ENCODE data around the gene APLNR. TPM values are rescaled to one million over a fixed set of nuclear protein-coding genes. Genes with fewer than 3 reads are reported as not detected.

Gene APLNR
- total and polyA plus RNA-seq, 2 donors (not counting 1 experiment from before 2014, with no cell fraction given) = not detected

DNA sequence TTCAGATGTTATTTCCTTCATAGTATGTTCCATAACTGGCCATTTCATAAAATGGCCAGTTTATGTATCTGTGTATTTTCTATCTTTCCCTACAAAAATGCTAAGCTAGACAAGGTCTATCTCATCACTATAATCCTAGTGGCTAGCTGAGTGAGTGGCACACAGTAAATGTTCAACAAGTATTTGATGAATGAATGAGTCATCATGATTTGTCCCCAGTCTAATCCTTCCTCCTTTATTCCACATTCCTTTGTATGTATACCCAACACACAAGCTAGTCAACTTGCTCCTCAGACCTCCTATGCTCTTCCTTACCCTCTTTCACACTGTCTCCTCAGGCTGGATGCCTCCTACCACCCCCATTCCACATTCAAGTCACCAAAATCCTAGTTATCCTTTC, 12.5 kb downstream of the APLNR start:
- no peak for DNase-seq
- no peak for TF ChIP-seq EZH2 (IDR thresholded peaks at IDR 0.05; ENCODE audit: borderline replicate concordance, insufficient read depth, low read depth, low read length, poor library complexity, severe bottlenecking)
- no peak for TF ChIP-seq CTCF (IDR thresholded peaks at IDR 0.05)
- Mint-ChIP-seq H3K27ac (no peak overlapping the region), H3K4me3 (no peak overlapping the region), H3K4me1 (no peaks in the 10 kb centered on the region), H3K27me3 (peaks cover 4% of the 10 kb centered on the region), H3K9me3 (ENCODE audit: insufficient read depth) (no peaks in the 10 kb centered on the region)
- H3K27ac ChIP-seq (ENCODE audit: low read length in 2 of 2) = no peak overlapping the region
- POLR2A ChIA-PET = no interaction called here
- no peaks in the 10 kb centered on the region for H3K9me3 ChIP-seq (ENCODE audit: control extremely low read depth in 1 of 3, control insufficient read depth in 2 of 3, insufficient read depth in 1 of 3, low read length in 2 of 3)
- H3K27me3 ChIP-seq (replicated peaks in 1 of 4; ENCODE audit: control extremely low read depth in 1 of 4, control insufficient read depth in 3 of 4, insufficient read depth in 4 of 4, low read length in 3 of 4) = peaks cover 0 to 5% (median 0%) of the 10 kb centered on the region in 4 experiments
- no peaks in the 10 kb centered on the region for H4K20me1 ChIP-seq (ENCODE audit: control insufficient read depth, insufficient read depth, low read length, poor library complexity, severe bottlenecking)
- no peaks in the 10 kb centered on the region for H3K79me2 ChIP-seq (ENCODE audit: control insufficient read depth, insufficient read depth, low read length)
- no peak overlapping the region for H3K9ac ChIP-seq (ENCODE audit: low read length)
- H3K4me3 ChIP-seq (ENCODE audit: control extremely low read depth in 1 of 5, extremely low read depth in 1 of 5, insufficient read depth in 1 of 5, low read depth in 2 of 5, low read length in 4 of 5) = no peak overlapping the region
- H3K4me2 ChIP-seq (replicated peaks; ENCODE audit: low read depth, low read length, poor library complexity, severe bottlenecking) = no peak overlapping the region
- no peak for ATAC-seq (ENCODE audit: low read depth)
- no peaks in the 10 kb centered on the region for H3K36me3 ChIP-seq (replicated peaks in 1 of 2; ENCODE audit: control extremely low read depth in 1 of 2, control insufficient read depth in 1 of 2, extremely low read depth in 1 of 2, insufficient read depth in 2 of 2, low read length in 1 of 2)
- H2AFZ ChIP-seq (ENCODE audit: insufficient read depth, low read depth, low read length, poor library complexity, severe bottlenecking) = no peak overlapping the region
- CTCF ChIA-PET = no interaction called here
- H3K4me1 ChIP-seq (ENCODE audit: control insufficient read depth in 2 of 2, insufficient read depth in 2 of 2, low read length in 2 of 2) = no peaks in the 10 kb centered on the region
- intact Hi-C loops (cut with micrococcal nuclease) = no loop called here

GRCh38 chr11:57224128-57224527, 12.9 kb downstream of the APLNR start:
- Histone ChIP-seq H3K4me2 (replicated peaks; ENCODE audit: low read depth, low read length, poor library complexity, severe bottlenecking) (no peak overlapping the region), H3K4me1 (ENCODE audit: control insufficient read depth in 2 of 2, insufficient read depth in 2 of 2, low read length in 2 of 2) (no peaks in the 10 kb centered on the region), H4K20me1 (ENCODE audit: control insufficient read depth, insufficient read depth, low read length, poor library complexity, severe bottlenecking) (no peaks in the 10 kb centered on the region), H3K27ac (ENCODE audit: low read length in 2 of 2) (no peak overlapping the region), H3K4me3 (ENCODE audit: control extremely low read depth in 1 of 5, extremely low read depth in 1 of 5, insufficient read depth in 1 of 5, low read depth in 2 of 5, low read length in 4 of 5) (no peak overlapping the region), H3K27me3 (replicated peaks in 1 of 4; ENCODE audit: control extremely low read depth in 1 of 4, control insufficient read depth in 3 of 4, insufficient read depth in 4 of 4, low read length in 3 of 4) (peaks cover 0 to 5% (median 0%) of the 10 kb centered on the region in 4 experiments), H3K79me2 (ENCODE audit: control insufficient read depth, insufficient read depth, low read length) (no peaks in the 10 kb centered on the region), H3K9me3 (ENCODE audit: control extremely low read depth in 1 of 3, control insufficient read depth in 2 of 3, insufficient read depth in 1 of 3, low read length in 2 of 3) (no peaks in the 10 kb centered on the region), H2AFZ (ENCODE audit: insufficient read depth, low read depth, low read length, poor library complexity, severe bottlenecking) (no peak overlapping the region), H3K36me3 (replicated peaks in 1 of 2; ENCODE audit: control extremely low read depth in 1 of 2, control insufficient read depth in 1 of 2, extremely low read depth in 1 of 2, insufficient read depth in 2 of 2, low read length in 1 of 2) (no peaks in the 10 kb centered on the region), H3K9ac (ENCODE audit: low read length) (no peak overlapping the region)
- Mint-ChIP-seq H3K27ac (no peak overlapping the region), H3K27me3 (peaks cover 4% of the 10 kb centered on the region), H3K4me3 (no peak overlapping the region), H3K9me3 (ENCODE audit: insufficient read depth) (no peaks in the 10 kb centered on the region), H3K4me1 (no peaks in the 10 kb centered on the region)
- POLR2A ChIA-PET = no interaction called here
- CTCF ChIA-PET = no interaction called here
- WGBS (ENCODE audit: insufficient coverage) = 100% methylated on average over 1 of the region's 2 CpGs
- TF ChIP-seq CTCF (IDR thresholded peaks at IDR 0.05) = no peak
- TF ChIP-seq EZH2 (IDR thresholded peaks at IDR 0.05; ENCODE audit: borderline replicate concordance, insufficient read depth, low read depth, low read length, poor library complexity, severe bottlenecking) = no peak
- DNase-seq = no peak
- no peak for ATAC-seq (ENCODE audit: low read depth)
- intact Hi-C loops (cut with micrococcal nuclease) = no loop called here
